GM13976 (cell line): ENCODE results near the gene GOLT1A.
A peak's percentile ranks its signal among the peaks of the same experiment; 100 is the strongest.

Experiments used
- DNase-seq: peaks from one replicate; pipeline ENCODE4 v3.0.0; 2012; ENCODE audit warnings: low spot score
- in situ Hi-C: fragments of 300-500 bp; cut with MboI; formaldehyde crosslinking; loops from one replicate; pipeline ENCODE4 v1.12.0; 2022; ENCODE audit warnings: low sequenced_read_pairs, mixed read lengths, inconsistent platforms; ENCODE audit not compliant: unreplicated experiment
- TF ChIP-seq, protein P1 (sequence below): IDR thresholded peaks from 2 replicates; pipeline ENCODE4 v1.5.1; 2012; ENCODE audit warnings: borderline replicate concordance, mild to moderate bottlenecking; ENCODE audit not compliant: insufficient read depth; ENCODE audit errors: extremely low read depth, missing control alignments, control extremely low read depth

Gene GOLT1A

DNA sequence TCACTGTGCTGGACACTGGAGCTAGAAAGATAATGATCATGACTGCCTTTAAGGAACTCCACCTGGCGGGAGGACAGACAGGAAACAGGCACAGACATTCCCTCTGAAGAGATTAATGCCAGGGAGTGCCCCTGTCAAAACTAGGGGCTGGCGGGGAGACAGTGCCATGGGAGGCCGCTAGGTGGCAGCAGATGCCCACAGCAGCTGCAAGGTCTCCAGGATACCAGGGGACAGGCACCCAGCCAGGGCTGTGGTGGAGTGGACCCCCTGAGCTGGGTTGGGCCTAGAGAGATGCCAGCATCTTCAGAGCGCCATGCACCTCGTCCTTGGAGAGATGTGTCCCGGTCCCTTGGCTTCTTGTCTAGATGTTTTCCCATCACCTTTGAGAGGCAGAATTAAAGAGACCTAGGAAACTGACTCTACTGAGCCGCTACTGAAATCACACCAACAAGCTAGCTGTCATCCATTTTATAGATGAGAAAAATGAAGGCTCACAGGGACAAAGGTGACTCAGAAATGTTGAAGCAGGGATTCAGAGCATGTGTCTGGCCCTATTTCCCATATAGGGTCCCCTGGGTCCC is 51.2 kb downstream of the GOLT1A start:
- TF ChIP-seq, protein P1, sequence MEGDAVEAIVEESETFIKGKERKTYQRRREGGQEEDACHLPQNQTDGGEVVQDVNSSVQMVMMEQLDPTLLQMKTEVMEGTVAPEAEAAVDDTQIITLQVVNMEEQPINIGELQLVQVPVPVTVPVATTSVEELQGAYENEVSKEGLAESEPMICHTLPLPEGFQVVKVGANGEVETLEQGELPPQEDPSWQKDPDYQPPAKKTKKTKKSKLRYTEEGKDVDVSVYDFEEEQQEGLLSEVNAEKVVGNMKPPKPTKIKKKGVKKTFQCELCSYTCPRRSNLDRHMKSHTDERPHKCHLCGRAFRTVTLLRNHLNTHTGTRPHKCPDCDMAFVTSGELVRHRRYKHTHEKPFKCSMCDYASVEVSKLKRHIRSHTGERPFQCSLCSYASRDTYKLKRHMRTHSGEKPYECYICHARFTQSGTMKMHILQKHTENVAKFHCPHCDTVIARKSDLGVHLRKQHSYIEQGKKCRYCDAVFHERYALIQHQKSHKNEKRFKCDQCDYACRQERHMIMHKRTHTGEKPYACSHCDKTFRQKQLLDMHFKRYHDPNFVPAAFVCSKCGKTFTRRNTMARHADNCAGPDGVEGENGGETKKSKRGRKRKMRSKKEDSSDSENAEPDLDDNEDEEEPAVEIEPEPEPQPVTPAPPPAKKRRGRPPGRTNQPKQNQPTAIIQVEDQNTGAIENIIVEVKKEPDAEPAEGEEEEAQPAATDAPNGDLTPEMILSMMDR: peak; percentile 96
- DNase-seq: peak; percentile 87
- in situ Hi-C loops: loop anchor here (10.0 kb wide), 1 partner anchor 202 kb away; no protein-coding TSS in a partner anchor

DNA sequence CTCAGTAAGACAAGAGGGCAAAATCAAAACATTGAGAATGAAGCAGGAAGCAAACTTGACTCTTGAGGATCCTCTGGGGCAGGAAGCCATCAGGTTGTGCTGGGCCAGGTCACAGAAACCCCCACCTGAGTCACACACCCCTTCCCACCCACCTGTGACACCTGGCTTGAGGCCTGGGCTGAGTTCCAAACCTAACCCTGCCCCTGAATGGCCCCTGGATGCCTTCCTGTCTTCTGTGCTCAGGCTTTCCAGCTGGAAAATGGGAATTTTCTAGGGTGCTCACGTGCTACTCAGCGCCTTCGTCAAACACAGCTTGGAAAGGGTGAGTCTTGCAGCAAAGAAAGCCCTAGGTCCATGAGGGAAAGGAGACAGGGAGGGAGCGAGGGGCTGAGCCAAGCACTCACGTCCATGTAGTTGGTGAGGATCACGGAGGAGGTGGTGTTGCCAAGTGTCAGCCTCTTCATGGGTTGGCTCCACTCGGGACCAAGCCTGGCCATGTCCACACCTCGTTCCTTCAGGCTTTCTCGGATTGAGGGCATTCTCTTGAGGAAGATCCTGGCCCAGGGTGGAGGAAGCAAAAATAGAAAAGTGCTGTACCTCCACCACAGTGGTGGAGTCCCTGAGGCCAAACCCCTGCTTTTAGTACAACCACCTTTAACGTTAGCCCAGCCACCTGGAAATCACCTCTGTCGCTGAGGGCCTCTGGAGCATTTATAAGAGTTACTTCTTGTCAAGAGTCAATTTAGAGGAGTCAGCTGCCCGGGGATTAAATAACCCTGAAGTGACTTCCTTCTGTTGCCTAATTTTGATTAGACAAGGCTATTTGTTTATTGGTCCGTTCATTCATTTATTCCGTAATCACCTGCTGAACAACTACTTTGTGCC is 51.9 kb downstream of the GOLT1A start:
- DNase-seq: no peak
- TF ChIP-seq, protein P1: no peak
- in situ Hi-C loops: loop anchor here (10.0 kb wide), 1 partner anchor 203 kb away; no protein-coding TSS in a partner anchor

DNA sequence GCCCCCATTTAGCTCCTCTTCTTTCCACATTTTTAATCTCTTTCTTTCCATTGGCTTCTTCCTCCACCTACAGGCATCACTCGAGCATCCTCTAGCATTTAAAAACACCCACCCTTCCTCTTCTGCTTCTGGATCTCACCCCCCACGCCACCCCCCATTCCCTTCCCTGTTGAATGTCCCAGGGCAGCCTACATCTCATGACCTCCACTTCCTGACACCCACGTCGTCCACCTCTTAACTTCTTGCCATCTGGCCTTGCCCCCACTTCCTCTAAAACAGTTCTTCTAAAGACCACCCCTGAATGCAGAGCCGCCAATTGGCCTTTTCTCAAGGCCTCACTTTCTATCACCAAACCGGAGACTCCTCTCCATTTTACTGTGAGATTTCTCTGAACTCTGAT is 55.8 kb downstream of the GOLT1A start:
- no peak for DNase-seq
- in situ Hi-C loops: no loop called here

DNA sequence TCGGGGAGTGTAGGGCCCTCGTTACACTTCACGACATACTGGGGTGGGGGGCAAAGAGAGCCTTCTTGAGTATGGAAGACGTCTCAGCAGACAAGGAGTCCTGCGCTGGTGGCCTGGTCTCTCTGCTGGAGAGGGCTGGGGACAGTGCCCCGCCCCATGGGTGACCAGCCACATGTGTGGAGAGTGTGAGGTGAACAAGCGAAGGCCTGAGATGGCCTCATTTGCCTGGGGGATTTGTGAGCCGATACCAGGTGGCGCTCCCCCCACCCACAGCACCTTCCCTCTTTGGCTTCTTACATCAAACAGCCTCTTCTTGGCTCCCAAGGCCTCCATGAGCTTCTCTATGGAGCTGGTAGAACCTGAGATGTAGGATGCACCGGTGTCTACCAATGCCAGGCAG is 57.9 kb downstream of the GOLT1A start:
- no peak for DNase-seq
- TF ChIP-seq, protein P1: no peak
- in situ Hi-C loops: no loop called here

More for the DNA sequence above, 55.8 kb downstream of the GOLT1A start:
- TF ChIP-seq, protein P1: no peak

DNA sequence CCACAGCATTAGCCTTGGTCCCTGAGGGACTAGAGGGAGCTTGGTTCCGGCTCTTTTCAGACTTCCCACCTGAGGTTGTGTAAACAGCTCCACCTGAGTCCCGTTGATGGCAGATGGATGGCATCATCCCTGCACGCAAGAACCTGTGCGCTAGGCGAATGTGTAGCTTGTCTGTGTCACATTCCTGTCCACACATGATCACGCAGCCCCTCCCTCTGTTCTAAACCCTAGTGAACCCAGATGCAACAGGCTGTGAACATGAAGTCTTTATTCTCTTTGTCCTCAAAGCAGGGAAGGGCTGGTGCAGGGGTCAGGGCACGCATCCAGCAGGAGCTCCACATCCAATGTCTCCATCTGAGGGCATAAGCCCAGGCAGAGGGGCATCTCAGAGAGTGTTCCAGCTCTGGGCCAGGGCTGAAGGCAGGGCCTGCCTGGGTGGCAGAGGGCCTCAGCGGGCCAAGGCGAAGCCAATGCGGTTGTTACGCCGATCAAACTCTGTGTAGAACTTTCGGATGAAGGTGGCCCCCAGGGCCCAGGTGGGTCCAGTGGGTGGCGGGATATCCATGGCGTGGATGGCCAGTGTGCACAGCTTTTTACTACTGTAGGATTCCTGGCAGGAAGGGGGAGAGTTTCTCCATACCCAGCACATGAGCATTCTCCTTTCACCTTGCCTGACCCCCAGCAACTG is 59.1 kb downstream of the GOLT1A start:
- TF ChIP-seq, protein P1: no peak
- in situ Hi-C loops: no loop called here

DNA sequence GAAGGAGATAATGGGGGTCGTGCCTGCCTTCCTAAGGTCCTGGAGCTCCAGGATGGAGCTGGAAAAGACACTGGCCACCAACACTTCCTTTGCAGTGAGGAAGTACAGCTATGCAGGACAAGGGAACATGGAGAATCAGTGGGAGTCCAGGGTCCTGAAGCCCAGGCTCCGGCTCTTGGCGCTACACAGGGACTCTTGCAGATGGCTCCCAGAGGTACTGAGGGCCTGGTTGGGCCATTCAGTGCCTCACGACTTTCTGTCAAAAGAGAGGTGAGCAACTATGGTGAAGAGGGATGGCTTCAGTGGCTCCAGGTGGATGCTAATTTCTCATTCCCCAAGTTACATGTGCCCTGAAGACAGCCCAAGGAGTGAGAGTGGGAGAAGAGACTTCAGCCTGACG is 60.1 kb downstream of the GOLT1A start:
- DNase-seq: no peak
- TF ChIP-seq, protein P1: no peak
- in situ Hi-C loops: no loop called here

More for the DNA sequence above, 59.1 kb downstream of the GOLT1A start:
- no peak for DNase-seq
